ENCODE results near the gene RIMBP2.

Gene RIMBP2

GRCh38 chr12:130356222-130356621 is 359.9 kb downstream of the RIMBP2 start:
- no peak overlapping the region for H3K4me3 ChIP-seq (ENCODE audit: low read depth, low read length)
- DNase-seq (ENCODE audit: low read depth), result no peak
- TF ChIP-seq MAX (IDR thresholded peaks at IDR 0.05; ENCODE audit: low read depth, low read length) (no peak), MYC (IDR thresholded peaks at IDR 0.05; ENCODE audit: low read depth, low read length) (no peak), POLR2A (IDR thresholded peaks at IDR 0.05; ENCODE audit: extremely low read depth, insufficient read length) (no peak), CTCF (IDR thresholded peaks at IDR 0.05; ENCODE audit: low read depth, low read length) (no peak)

- TF ChIP-seq POLR2A (IDR thresholded peaks at IDR 0.05; ENCODE audit: extremely low read depth, insufficient read length) (no peak), MAX (IDR thresholded peaks at IDR 0.05; ENCODE audit: low read depth, low read length) (no peak), MYC (IDR thresholded peaks at IDR 0.05; ENCODE audit: low read depth, low read length) (no peak), CTCF (IDR thresholded peaks at IDR 0.05; ENCODE audit: low read depth, low read length) (no peak)
- DNase-seq (ENCODE audit: low read depth), result no peak
- no peak overlapping the region for H3K4me3 ChIP-seq (ENCODE audit: low read depth, low read length)
These were observed 361.7 kb downstream of the RIMBP2 start for GRCh38 chr12:130354407-130354806.

GRCh38 chr12:130353081-130353480 is 363.0 kb downstream of the RIMBP2 start:
- TF ChIP-seq POLR2A (IDR thresholded peaks at IDR 0.05; ENCODE audit: extremely low read depth, insufficient read length), result no peak
- TF ChIP-seq MAX (IDR thresholded peaks at IDR 0.05; ENCODE audit: low read depth, low read length), result no peak
- no peak for TF ChIP-seq CTCF (IDR thresholded peaks at IDR 0.05; ENCODE audit: low read depth, low read length)
- TF ChIP-seq MYC (IDR thresholded peaks at IDR 0.05; ENCODE audit: low read depth, low read length), result no peak
- no peak for DNase-seq (ENCODE audit: low read depth)
- H3K4me3 ChIP-seq (ENCODE audit: low read depth, low read length), result no peak overlapping the region

GRCh38 chr12:130351326-130351725 is 364.8 kb downstream of the RIMBP2 start:
- TF ChIP-seq MYC (IDR thresholded peaks at IDR 0.05; ENCODE audit: low read depth, low read length) (no peak), CTCF (IDR thresholded peaks at IDR 0.05; ENCODE audit: low read depth, low read length) (no peak), MAX (IDR thresholded peaks at IDR 0.05; ENCODE audit: low read depth, low read length) (no peak), POLR2A (IDR thresholded peaks at IDR 0.05; ENCODE audit: extremely low read depth, insufficient read length) (no peak)
- DNase-seq (ENCODE audit: low read depth), result no peak

GRCh38 chr12:130350715-130351114 is 365.4 kb downstream of the RIMBP2 start:
- no peak overlapping the region for H3K4me3 ChIP-seq (ENCODE audit: low read depth, low read length)
- DNase-seq (ENCODE audit: low read depth), result no peak
- TF ChIP-seq POLR2A (IDR thresholded peaks at IDR 0.05; ENCODE audit: extremely low read depth, insufficient read length) (no peak), CTCF (IDR thresholded peaks at IDR 0.05; ENCODE audit: low read depth, low read length) (no peak), MAX (IDR thresholded peaks at IDR 0.05; ENCODE audit: low read depth, low read length) (no peak), MYC (IDR thresholded peaks at IDR 0.05; ENCODE audit: low read depth, low read length) (no peak)

More at GRCh38 chr12:130351326-130351725, 364.8 kb downstream of the RIMBP2 start:
- no peak overlapping the region for H3K4me3 ChIP-seq (ENCODE audit: low read depth, low read length)

GRCh38 chr12:130347588-130347987 is 368.5 kb downstream of the RIMBP2 start:
- DNase-seq (ENCODE audit: low read depth), result no peak
- H3K4me3 ChIP-seq (ENCODE audit: low read depth, low read length), result no peak overlapping the region
- no peak for TF ChIP-seq MYC (IDR thresholded peaks at IDR 0.05; ENCODE audit: low read depth, low read length)
- no peak for TF ChIP-seq POLR2A (IDR thresholded peaks at IDR 0.05; ENCODE audit: extremely low read depth, insufficient read length)
- TF ChIP-seq CTCF (IDR thresholded peaks at IDR 0.05; ENCODE audit: low read depth, low read length), result no peak
- TF ChIP-seq MAX (IDR thresholded peaks at IDR 0.05; ENCODE audit: low read depth, low read length), result no peak
